NB4 (cell line): ENCODE results near the gene MDFIC2.
"Not testable (repeated sequence)": the region's sequence is repeated elsewhere in the genome, so short reads cannot be mapped to it uniquely, and the experiment has no call there.

Experiments
- POLR2A ChIP-seq: IDR thresholded peaks from 2 replicates; pipeline ENCODE4 v1.6.1; 2011; ENCODE audit warnings: mild to moderate bottlenecking; ENCODE audit not compliant: insufficient read length; ENCODE audit errors: extremely low read depth
- TF ChIP-seq, protein P1 (sequence below): IDR thresholded peaks from one replicate; pipeline ENCODE4 v1.5.1; 2012; ENCODE audit warnings: low read depth, low read length
- TF ChIP-seq, protein P2 (sequence below): IDR thresholded peaks from 2 replicates; pipeline ENCODE4 v1.6.1; 2011; ENCODE audit warnings: low read depth, low read length

DNA sequence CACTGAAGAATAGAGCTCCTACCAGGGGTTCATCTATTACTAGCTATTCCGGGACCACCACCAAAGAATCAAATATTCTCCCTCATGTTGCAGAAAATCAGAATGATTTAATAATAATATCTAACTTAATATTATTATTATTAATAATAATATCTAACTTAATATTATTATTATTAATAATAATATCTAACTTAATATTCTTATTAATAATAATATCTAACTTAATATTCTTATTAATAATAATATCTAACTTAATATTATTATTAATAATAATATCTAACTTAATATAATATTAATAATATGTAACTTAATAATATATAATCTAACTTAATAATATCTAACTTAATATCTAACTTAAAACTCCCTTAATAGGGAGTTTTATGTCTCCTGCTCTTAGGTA lies 24.4 kb upstream of the MDFIC2 start:
- TF ChIP-seq POLR2A: not testable (repeated sequence)
- TF ChIP-seq, protein P1, sequence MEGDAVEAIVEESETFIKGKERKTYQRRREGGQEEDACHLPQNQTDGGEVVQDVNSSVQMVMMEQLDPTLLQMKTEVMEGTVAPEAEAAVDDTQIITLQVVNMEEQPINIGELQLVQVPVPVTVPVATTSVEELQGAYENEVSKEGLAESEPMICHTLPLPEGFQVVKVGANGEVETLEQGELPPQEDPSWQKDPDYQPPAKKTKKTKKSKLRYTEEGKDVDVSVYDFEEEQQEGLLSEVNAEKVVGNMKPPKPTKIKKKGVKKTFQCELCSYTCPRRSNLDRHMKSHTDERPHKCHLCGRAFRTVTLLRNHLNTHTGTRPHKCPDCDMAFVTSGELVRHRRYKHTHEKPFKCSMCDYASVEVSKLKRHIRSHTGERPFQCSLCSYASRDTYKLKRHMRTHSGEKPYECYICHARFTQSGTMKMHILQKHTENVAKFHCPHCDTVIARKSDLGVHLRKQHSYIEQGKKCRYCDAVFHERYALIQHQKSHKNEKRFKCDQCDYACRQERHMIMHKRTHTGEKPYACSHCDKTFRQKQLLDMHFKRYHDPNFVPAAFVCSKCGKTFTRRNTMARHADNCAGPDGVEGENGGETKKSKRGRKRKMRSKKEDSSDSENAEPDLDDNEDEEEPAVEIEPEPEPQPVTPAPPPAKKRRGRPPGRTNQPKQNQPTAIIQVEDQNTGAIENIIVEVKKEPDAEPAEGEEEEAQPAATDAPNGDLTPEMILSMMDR: not testable (repeated sequence)
- TF ChIP-seq, protein P2, sequence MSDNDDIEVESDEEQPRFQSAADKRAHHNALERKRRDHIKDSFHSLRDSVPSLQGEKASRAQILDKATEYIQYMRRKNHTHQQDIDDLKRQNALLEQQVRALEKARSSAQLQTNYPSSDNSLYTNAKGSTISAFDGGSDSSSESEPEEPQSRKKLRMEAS: not testable (repeated sequence)
